CD4-positive, alpha-beta T cell (primary cell): ENCODE data around the gene AHCYL1. TPM values are rescaled to one million over a fixed set of nuclear protein-coding genes. Genes with fewer than 3 reads are reported as not detected.

ENCODE experiments used
- ATAC-seq: fragments of 200-7000 bp; cut with Tn5 transposase; one replicate; pipeline ENCODE4 v1.10.0; 2022; ENCODE audit warnings: mild to moderate bottlenecking; ENCODE audit not compliant: poor library complexity
- CTCF ChIA-PET: fragments of 350-600 bp; sonication (Branson Sonifier 250); formaldehyde crosslinking; loops from one replicate; lab custom pipeline; 2021; ENCODE audit warnings: antibody characterized with exemption, inconsistent platforms; lab: Charles Lee
- POLR2A ChIA-PET: fragments of 350-600 bp; sonication (Branson Sonifier 250); formaldehyde crosslinking; loops from one replicate; lab custom pipeline; 2021; ENCODE audit warnings: antibody characterized with exemption, inconsistent platforms; lab: Charles Lee
- DNase-seq, 14 experiments: peaks; one replicate each; pipeline ENCODE4 v3.0.0-alpha.2; 2013 to 2020; ENCODE audit warnings: mixed read lengths in 2 of 14
- H3K27ac ChIP-seq, 2 donors: one replicate each; pipeline versions ENCODE4 v1.5.1 to v1.7.0; 2013; ENCODE audit warnings: low read length in 2 of 2, low read depth in 1 of 2, mild to moderate bottlenecking in 1 of 2
- H3K27me3 ChIP-seq, 2 experiments: 1 replicate in 1 of 2; 2 replicates in 1 of 2; pipeline versions ENCODE4 v1.6.1 to v1.7.0; 2013; ENCODE audit warnings: low read length in 2 of 2, control low read depth in 1 of 2, mild to moderate bottlenecking in 1 of 2, moderate library complexity in 1 of 2; ENCODE audit not compliant: insufficient read depth in 2 of 2, control insufficient read depth in 1 of 2
- H3K36me3 ChIP-seq: one replicate; pipeline ENCODE4 v1.6.1; 2013; ENCODE audit warnings: low read length, control low read depth; ENCODE audit not compliant: insufficient read depth
- H3K4me1 ChIP-seq: one replicate; pipeline ENCODE4 v1.6.1; 2013; ENCODE audit warnings: low read length, control low read depth; ENCODE audit not compliant: insufficient read depth
- H3K4me3 ChIP-seq: one replicate; pipeline ENCODE4 v1.5.1; 2013; ENCODE audit warnings: mild to moderate bottlenecking, low read length, moderate library complexity
- H3K9me3 ChIP-seq, 2 experiments: 1 replicate in 1 of 2; 2 replicates in 1 of 2; pipeline versions ENCODE4 v1.6.1 to v1.7.0; 2013; ENCODE audit warnings: low read length in 2 of 2, mild to moderate bottlenecking in 2 of 2, control low read depth in 1 of 2, moderate library complexity in 1 of 2; ENCODE audit not compliant: control insufficient read depth in 1 of 2, insufficient read depth in 1 of 2
- H3K27ac Mint-ChIP-seq: one replicate; pipeline ENCODE4 v1.8.0; 2020; ENCODE audit warnings: mixed read lengths
- H3K27me3 Mint-ChIP-seq: one replicate; pipeline ENCODE4 v1.8.0; 2021; ENCODE audit warnings: mixed read lengths
- H3K36me3 Mint-ChIP-seq: one replicate; pipeline ENCODE4 v1.8.0; 2021; ENCODE audit warnings: low read depth, mixed read lengths
- H3K4me1 Mint-ChIP-seq: one replicate; pipeline ENCODE4 v1.8.0; 2021; ENCODE audit warnings: low read depth, mixed read lengths
- H3K4me3 Mint-ChIP-seq: one replicate; pipeline ENCODE4 v1.8.0; 2020; ENCODE audit warnings: mild to moderate bottlenecking, mixed read lengths
- H3K9me3 Mint-ChIP-seq: one replicate; pipeline ENCODE4 v1.8.0; 2020; ENCODE audit warnings: mixed read lengths
- CTCF ChIP-seq: fragments of 200-600 bp; IDR thresholded peaks from one replicate; pipeline ENCODE4 v1.8.0; 2022; ENCODE audit warnings: antibody characterized with exemption, mild to moderate bottlenecking
- intact Hi-C, 2 experiments: fragments of 100-400 bp; cut with DNase I in 1 of 2; cut with micrococcal nuclease in 1 of 2; formaldehyde crosslinking; loops; one replicate each; pipeline versions ENCODE4 v1.15.1 to v1.9.0; 2023 to 2025; cut with DNase I, micrococcal nuclease
- total RNA-seq, 174 experiments: library from RNA in 2 of 174; stranded (reverse) in 2 of 174; gene quantifications; one replicate each; pipeline ENCODE4 v1.2.3 and lab custom pipeline; 2021 to 2026

Gene AHCYL1
- total RNA-seq, 2 experiments from 2014 or later, result 6.9 to 8.4 TPM

- ChIA-PET POLR2A (interaction anchor here (1.4 kb wide), 1 partner anchor 12 kb away, joined by 3 read pairs; the partner anchor contains the start of gene AHCYL1), CTCF (no interaction called here)
- Histone ChIP-seq H3K4me3 (no peak overlapping the region), H3K27me3 (no peaks in the 10 kb centered on the region), H3K36me3 (peaks cover 11% of the 10 kb centered on the region), H3K4me1 (no peaks in the 10 kb centered on the region), H3K9me3 (no peaks in the 10 kb centered on the region), H3K27ac (no peak overlapping the region)
- ATAC-seq, result no peak
- DNase-seq, result no peak
- no peaks in the 10 kb centered on the region for H3K27me3 Mint-ChIP-seq
- H3K4me3 Mint-ChIP-seq, result no peak overlapping the region
- intact Hi-C loops, result no loop called here
- H3K36me3 Mint-ChIP-seq, result peaks cover 13% of the 10 kb centered on the region
- H3K9me3 Mint-ChIP-seq, result no peaks in the 10 kb centered on the region
- peaks cover 28% of the 10 kb centered on the region for H3K4me1 Mint-ChIP-seq
- no peak for TF ChIP-seq CTCF
- no peak overlapping the region for H3K27ac Mint-ChIP-seq
Measured at GRCh38 chr1:109996476-109996875, 11.9 kb downstream of the AHCYL1 start.

- ATAC-seq, result no peak
- peaks cover 11% of the 10 kb centered on the region for H3K36me3 ChIP-seq
- Mint-ChIP-seq H3K27ac (no peak overlapping the region), H3K9me3 (no peaks in the 10 kb centered on the region), H3K36me3 (peaks cover 13% of the 10 kb centered on the region), H3K4me3 (no peak overlapping the region), H3K27me3 (no peaks in the 10 kb centered on the region), H3K4me1 (peaks cover 28% of the 10 kb centered on the region)
- CTCF ChIA-PET, result interaction anchor here (0.9 kb wide), 1 partner anchor 14 kb away, joined by 3 read pairs; no protein-coding TSS in a partner anchor
- no peak overlapping the region for H3K4me3 ChIP-seq
- TF ChIP-seq CTCF, result no peak
- POLR2A ChIA-PET, result interaction anchor here (1.1 kb wide), 1 partner anchor 13 kb away, joined by 3 read pairs; the partner anchor contains the start of gene AHCYL1
- no peak overlapping the region for H3K27ac ChIP-seq
- intact Hi-C loops, result no loop called here
- no peaks in the 10 kb centered on the region for H3K27me3 ChIP-seq
- H3K4me1 ChIP-seq, result no peaks in the 10 kb centered on the region
- H3K9me3 ChIP-seq, result no peaks in the 10 kb centered on the region
- DNase-seq, result no peak
Measured at GRCh38 chr1:109997204-109997866, 12.8 kb downstream of the AHCYL1 start.

GRCh38 chr1:109997867-109998229, 13.3 kb downstream of the AHCYL1 start:
- H3K36me3 ChIP-seq, result peaks cover 11% of the 10 kb centered on the region
- no peak overlapping the region for H3K27ac ChIP-seq
- Mint-ChIP-seq H3K27ac (no peak overlapping the region), H3K27me3 (no peaks in the 10 kb centered on the region), H3K9me3 (no peaks in the 10 kb centered on the region), H3K36me3 (peaks cover 13% of the 10 kb centered on the region), H3K4me1 (peaks cover 33% of the 10 kb centered on the region), H3K4me3 (no peak overlapping the region)
- no peak for TF ChIP-seq CTCF
- H3K27me3 ChIP-seq, result no peaks in the 10 kb centered on the region
- no peaks in the 10 kb centered on the region for H3K9me3 ChIP-seq
- CTCF ChIA-PET, result interaction anchor here (0.9 to 1.3 kb wide), 2 partner anchors 14 kb away, joined by 3 to 4 read pairs; partner anchors contain the start of gene AHCYL1
- ATAC-seq (no peak), DNase-seq (no peak)
- no peak overlapping the region for H3K4me3 ChIP-seq
- intact Hi-C loops, result no loop called here
- POLR2A ChIA-PET, result interaction anchor here (1.1 kb wide), 1 partner anchor 13 kb away, joined by 3 read pairs; the partner anchor contains the start of gene AHCYL1
- H3K4me1 ChIP-seq, result no peaks in the 10 kb centered on the region
